WTC11 (cell line): ENCODE results near the gene PARP3. TPM values are rescaled to one million over a fixed set of nuclear protein-coding genes. Genes with fewer than 3 reads are reported as not detected.

Source experiments
- ATAC-seq: fragments of 200-7000 bp; cut with Tn5 transposase; 2 replicates; pipeline ENCODE4 v1.10.0; 2021; ENCODE audit warnings: mild to moderate bottlenecking, moderate library complexity
- CTCF ChIA-PET: fragments of 300-600 bp; sonication (Branson Sonifier 250); formaldehyde crosslinking; loops from one replicate; lab custom pipeline; 2021; ENCODE audit warnings: antibody characterized with exemption; lab: Charles Lee
- POLR2A ChIA-PET: fragments of 350-600 bp; sonication (Branson Sonifier 250); formaldehyde crosslinking; loops from one replicate; lab custom pipeline; 2021; ENCODE audit warnings: antibody characterized with exemption; lab: Charles Lee
- DNase-seq: peaks from one replicate; pipeline ENCODE4 v3.0.0; 2021; ENCODE audit warnings: low spot score
- H3K27ac Mint-ChIP-seq: 2 replicates; pipeline ENCODE4 v1.8.0; 2021; ENCODE audit warnings: mixed read lengths
- H3K27me3 Mint-ChIP-seq: 2 replicates; pipeline ENCODE4 v1.8.0; 2021; ENCODE audit warnings: low read depth, mild to moderate bottlenecking, moderate library complexity, mixed read lengths
- H3K36me3 Mint-ChIP-seq: 2 replicates; pipeline ENCODE4 v1.8.0; 2021; ENCODE audit warnings: mixed read lengths
- H3K4me1 Mint-ChIP-seq: 2 replicates; pipeline ENCODE4 v1.8.0; 2022; ENCODE audit warnings: mixed read lengths
- H3K4me3 Mint-ChIP-seq: 2 replicates; pipeline ENCODE4 v1.8.0; 2021; ENCODE audit warnings: mild to moderate bottlenecking, moderate library complexity, mixed read lengths
- H3K9me3 Mint-ChIP-seq: 2 replicates; pipeline ENCODE4 v1.8.0; 2021; ENCODE audit warnings: mixed read lengths
- ELF4 ChIP-seq: sonication (generic); formaldehyde crosslinking; IDR thresholded peaks from 2 replicates; pipeline ENCODE4 v1.8.1; 2022; ENCODE audit warnings: low read depth, mild to moderate bottlenecking, moderate library complexity, missing genetic modification reagents
- IRF1 ChIP-seq: sonication (generic); formaldehyde crosslinking; IDR thresholded peaks from 2 replicates; pipeline ENCODE4 v1.8.0; 2023; ENCODE audit warnings: missing genetic modification reagents
- NFE2L1 ChIP-seq: sonication (generic); formaldehyde crosslinking; IDR thresholded peaks from 2 replicates; pipeline ENCODE4 v1.8.1; 2023; ENCODE audit warnings: missing genetic modification reagents
- NR2C2 ChIP-seq: sonication (generic); formaldehyde crosslinking; IDR thresholded peaks from 2 replicates; pipeline ENCODE4 v1.8.0; 2022; ENCODE audit warnings: mild to moderate bottlenecking, missing genetic modification reagents
- PRDM15 ChIP-seq: sonication (generic); formaldehyde crosslinking; IDR thresholded peaks from 2 replicates; pipeline ENCODE4 v1.8.0; 2022; ENCODE audit warnings: missing genetic modification reagents
- PREB ChIP-seq: sonication (generic); formaldehyde crosslinking; IDR thresholded peaks from 2 replicates; pipeline ENCODE4 v1.8.1; 2022; ENCODE audit warnings: mild to moderate bottlenecking, missing genetic modification reagents, moderate library complexity, borderline replicate concordance
- RORB ChIP-seq: fragments of 250-450 bp; sonication (Bioruptor Pico); IDR thresholded peaks from 2 replicates; pipeline ENCODE4 v1.9.0; 2021; ENCODE audit warnings: mild to moderate bottlenecking
- SMAD4 ChIP-seq: sonication (generic); formaldehyde crosslinking; IDR thresholded peaks from 2 replicates; pipeline ENCODE4 v1.8.0; 2022; ENCODE audit warnings: mild to moderate bottlenecking, missing genetic modification reagents
- SOX15 ChIP-seq: fragments of 250-450 bp; sonication (Bioruptor Pico); IDR thresholded peaks from 2 replicates; pipeline ENCODE4 v1.9.0; 2021; ENCODE audit warnings: mild to moderate bottlenecking
- ZBTB21 ChIP-seq: sonication (generic); formaldehyde crosslinking; IDR thresholded peaks from 2 replicates; pipeline ENCODE4 v1.8.1; 2023; ENCODE audit warnings: mild to moderate bottlenecking, missing genetic modification reagents, borderline replicate concordance
- ZNF232 ChIP-seq: sonication (generic); formaldehyde crosslinking; IDR thresholded peaks from 2 replicates; pipeline ENCODE4 v1.8.0; 2022; ENCODE audit warnings: mild to moderate bottlenecking, missing genetic modification reagents
- ZNF281 ChIP-seq: sonication (generic); formaldehyde crosslinking; IDR thresholded peaks from 2 replicates; pipeline ENCODE4 v1.8.0; 2023; ENCODE audit warnings: mild to moderate bottlenecking, missing genetic modification reagents
- ZNF532 ChIP-seq: fragments of 250-450 bp; sonication (Bioruptor Pico); IDR thresholded peaks from 2 replicates; pipeline ENCODE4 v1.9.0; 2021; ENCODE audit warnings: mild to moderate bottlenecking, borderline replicate concordance
- ZNF671 ChIP-seq: fragments of 250-450 bp; sonication (Bioruptor Pico); IDR thresholded peaks from 2 replicates; pipeline ENCODE4 v1.8.0; 2021; ENCODE audit warnings: mild to moderate bottlenecking
- total RNA-seq: library from RNA; stranded (reverse); gene quantifications from 3 replicates; pipeline ENCODE4 v1.2.3, GENCODE V29; 2021

PARP3 gene
- total RNA-seq, 1 experiment from 2014 or later: 2.9 TPM

- TF ChIP-seq ZNF281 (CRISPR knock-in tag) (no peak), ZBTB21 (CRISPR knock-in tag) (0 out of 2 replicates have a peak, but pooled peaks have one; percentile 4), RORB (no peak), PREB (CRISPR knock-in tag) (no peak), IRF1 (no peak), NFE2L1 (CRISPR knock-in tag) (no peak), ELF4 (peak; percentile 67; the same call in 1 of the 2 replicates), NR2C2 (CRISPR knock-in tag) (0 out of 2 replicates have a peak, but pooled peaks have one; percentile 10), SOX15 (CRISPR knock-in tag) (no peak), ZNF532 (CRISPR knock-in tag) (0 out of 2 replicates have a peak, but pooled peaks have one; percentile 44), SMAD4 (CRISPR knock-in tag) (peak; percentile 60; the same call in 1 of the 2 replicates), ZNF671 (CRISPR knock-in tag) (no peak)
These were observed 14.0 kb downstream of the PARP3 start (continued) for GRCh38 chr3:51955893-51956770.

- Mint-ChIP-seq H3K27ac (no peak overlapping the region), H3K9me3 (no peaks in the 10 kb centered on the region), H3K27me3 (peaks cover 38% of the 10 kb centered on the region), H3K4me1 (peaks cover 5% of the 10 kb centered on the region; the same call in 1 of the 2 replicates), H3K4me3 (no peak overlapping the region), H3K36me3 (no peaks in the 10 kb centered on the region)
- POLR2A ChIA-PET: interaction anchor here (0.7 to 1.4 kb wide), 3 partner anchors 10 to 99 kb away, joined by 3 to 4 read pairs (median 3); no protein-coding TSS in a partner anchor
- TF ChIP-seq PRDM15 (CRISPR knock-in tag) (no peak), ZNF232 (CRISPR knock-in tag) (no peak)
- DNase-seq: no peak
- CTCF ChIA-PET: interaction anchor here (1.8 to 3.1 kb wide), 3 partner anchors 8 to 25 kb away, joined by 8 to 21 read pairs (median 8); partner anchors contain the start of genes ABHD14A, ABHD14B and ACY1
- no peak for ATAC-seq
These were observed 15.5 kb downstream of the PARP3 start for GRCh38 chr3:51957520-51958205.
